ENCODE data around the gene RAVER1. TPM values are rescaled to one million over a fixed set of nuclear protein-coding genes. Genes with fewer than 3 reads are reported as not detected.

Gene RAVER1
- total RNA-seq, 4 donors from 2014 or later, result 23.7 to 42.2 (median 30.2) TPM

- Histone ChIP-seq H3K4me3 (no peak overlapping the region), H3K36me3 (peaks cover 0 to 5% (median 1%) of the 10 kb centered on the region in 4 donors), H3K4me1 (peaks cover 0 to under 1% (median 0%) of the 10 kb centered on the region in 4 donors), H3K27me3 (no peaks in the 10 kb centered on the region), H3K27ac (replicated peaks in 1 of 4) (no peak overlapping the region), H3K9me3 (no peaks in the 10 kb centered on the region)
- WGBS, result 80% methylated on average over 10 of the region's 10 CpGs
- TF ChIP-seq, protein P1, sequence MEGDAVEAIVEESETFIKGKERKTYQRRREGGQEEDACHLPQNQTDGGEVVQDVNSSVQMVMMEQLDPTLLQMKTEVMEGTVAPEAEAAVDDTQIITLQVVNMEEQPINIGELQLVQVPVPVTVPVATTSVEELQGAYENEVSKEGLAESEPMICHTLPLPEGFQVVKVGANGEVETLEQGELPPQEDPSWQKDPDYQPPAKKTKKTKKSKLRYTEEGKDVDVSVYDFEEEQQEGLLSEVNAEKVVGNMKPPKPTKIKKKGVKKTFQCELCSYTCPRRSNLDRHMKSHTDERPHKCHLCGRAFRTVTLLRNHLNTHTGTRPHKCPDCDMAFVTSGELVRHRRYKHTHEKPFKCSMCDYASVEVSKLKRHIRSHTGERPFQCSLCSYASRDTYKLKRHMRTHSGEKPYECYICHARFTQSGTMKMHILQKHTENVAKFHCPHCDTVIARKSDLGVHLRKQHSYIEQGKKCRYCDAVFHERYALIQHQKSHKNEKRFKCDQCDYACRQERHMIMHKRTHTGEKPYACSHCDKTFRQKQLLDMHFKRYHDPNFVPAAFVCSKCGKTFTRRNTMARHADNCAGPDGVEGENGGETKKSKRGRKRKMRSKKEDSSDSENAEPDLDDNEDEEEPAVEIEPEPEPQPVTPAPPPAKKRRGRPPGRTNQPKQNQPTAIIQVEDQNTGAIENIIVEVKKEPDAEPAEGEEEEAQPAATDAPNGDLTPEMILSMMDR (IDR thresholded peaks at IDR 0.05), result no peak
- TF ChIP-seq POLR2AphosphoS5 (IDR thresholded peaks at IDR 0.05), result no peak
- TF ChIP-seq EP300 (IDR thresholded peaks at IDR 0.05), result no peak
- no peak for TF ChIP-seq POLR2A (IDR thresholded peaks at IDR 0.05; ENCODE audit: low read depth)
- intact Hi-C loops (cut with DNase I), result no loop called here
- DNase-seq (ENCODE audit: extremely low spot score), result no peak
Measured at GRCh38 chr19:10344780-10345179, 11.5 kb upstream of the RAVER1 start.

DNA sequence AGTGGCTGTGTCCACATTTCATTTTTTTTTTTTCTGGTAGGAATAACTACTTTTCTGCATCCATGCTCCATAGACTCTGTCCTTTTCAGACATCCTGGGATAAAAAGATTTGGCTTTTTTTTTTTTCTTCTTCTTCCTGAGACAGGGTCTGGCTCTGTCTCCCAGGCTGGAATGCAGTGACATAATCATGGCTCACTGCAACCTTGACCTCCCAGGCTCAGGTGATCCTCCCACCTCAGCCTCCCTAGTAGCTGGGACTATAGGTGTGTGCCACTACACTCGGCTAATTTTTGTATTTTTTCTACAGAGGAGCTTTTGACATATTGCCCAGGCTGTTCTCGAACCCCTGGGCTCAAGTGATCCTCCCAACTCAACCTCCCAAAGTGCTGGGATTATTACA lies 10.2 kb upstream of the RAVER1 start:
- Histone ChIP-seq H3K4me3 (no peak overlapping the region), H3K27ac (replicated peaks in 1 of 4) (no peak overlapping the region), H3K36me3 (no peaks in the 10 kb centered on the region), H3K27me3 (no peaks in the 10 kb centered on the region), H3K4me1 (peaks cover 0 to 5% (median 0%) of the 10 kb centered on the region in 4 donors), H3K9me3 (no peaks in the 10 kb centered on the region)
- intact Hi-C loops (cut with DNase I), result no loop called here
- TF ChIP-seq, protein P1 (IDR thresholded peaks at IDR 0.05), result no peak
- no peak for TF ChIP-seq EP300 (IDR thresholded peaks at IDR 0.05)
- TF ChIP-seq POLR2A (IDR thresholded peaks at IDR 0.05; ENCODE audit: low read depth), result no peak
- no peak for TF ChIP-seq POLR2AphosphoS5 (IDR thresholded peaks at IDR 0.05)
- DNase-seq (ENCODE audit: extremely low spot score), result no peak
- WGBS, result 73% methylated on average over 2 of the region's 2 CpGs

DNA sequence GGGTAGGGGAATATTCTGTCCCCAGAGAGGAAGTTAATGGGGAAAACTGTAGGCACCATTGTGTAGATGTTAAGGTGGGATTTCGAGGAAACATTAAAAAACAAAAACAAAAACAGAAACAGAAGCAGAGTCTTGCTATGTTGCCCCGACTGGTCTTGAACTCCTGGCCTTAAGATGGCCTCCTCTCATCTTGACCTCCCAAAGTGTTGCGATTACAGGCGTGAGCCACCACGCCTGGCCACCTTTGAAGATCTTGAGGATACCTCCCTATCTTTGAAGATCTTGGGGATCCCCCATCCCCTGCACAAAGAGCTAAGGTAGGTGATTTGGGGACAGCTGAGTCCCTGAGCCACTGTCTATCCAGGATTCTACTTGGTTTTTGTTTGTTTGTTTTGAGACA lies 6.6 kb upstream of the RAVER1 start:
- DNase-seq (ENCODE audit: extremely low spot score), result no peak
- Histone ChIP-seq H3K9me3 (no peaks in the 10 kb centered on the region), H3K36me3 (no peaks in the 10 kb centered on the region), H3K4me3 (no peak overlapping the region), H3K4me1 (peaks cover 3 to 13% (median 8%) of the 10 kb centered on the region in 4 donors), H3K27ac (replicated peaks in 1 of 4) (no peak overlapping the region), H3K27me3 (no peaks in the 10 kb centered on the region)
- intact Hi-C loops (cut with DNase I), result no loop called here
- TF ChIP-seq, protein P1 (IDR thresholded peaks at IDR 0.05), result no peak
- TF ChIP-seq EP300 (IDR thresholded peaks at IDR 0.05), result no peak
- no peak for TF ChIP-seq POLR2A (IDR thresholded peaks at IDR 0.05; ENCODE audit: low read depth)
- no peak for TF ChIP-seq POLR2AphosphoS5 (IDR thresholded peaks at IDR 0.05)
- WGBS, result 87% methylated on average over 5 of the region's 5 CpGs

DNA sequence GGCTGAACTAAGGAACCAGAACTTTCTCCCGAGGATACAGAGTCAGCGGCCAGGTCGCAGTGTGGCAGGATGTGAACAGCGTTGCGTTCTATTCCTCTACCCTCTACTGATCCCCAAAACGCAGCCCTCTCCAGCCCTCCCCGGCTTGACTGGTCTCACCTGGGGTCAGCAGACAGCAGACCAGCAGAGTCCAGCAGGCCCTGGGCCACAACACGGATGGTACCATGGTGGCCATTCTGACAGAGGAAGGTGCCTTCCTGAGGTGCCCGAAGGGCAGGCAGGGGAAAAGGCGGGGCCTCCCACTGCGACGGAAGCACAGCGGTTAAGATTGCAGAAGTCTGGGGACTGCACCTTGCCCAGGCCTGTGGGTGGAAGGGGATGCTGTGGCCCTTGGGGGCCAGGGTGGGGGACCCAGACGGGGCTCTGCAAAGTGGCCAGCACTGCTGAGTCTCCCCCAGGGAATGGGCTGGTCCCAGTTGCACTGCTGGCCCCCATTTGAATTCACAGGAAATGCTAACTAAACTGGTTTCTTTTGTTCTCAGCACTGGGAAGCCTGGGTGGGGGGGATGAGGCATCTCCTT lies 6.1 kb upstream of the RAVER1 start, which contains the start of gene ICAM3:
Gene ICAM3, minus strand, starts transcription at position 245 of the 581 bp plus-strand sequence. Its CDS starts 10 bp downstream, at position 235.
- H3K4me1 ChIP-seq, result peaks cover 6 to 17% (median 10%) of the 10 kb centered on the region in 4 donors
- DNase-seq (ENCODE audit: extremely low spot score), result no peak
- no peak within 1 kb of the TSS for H3K27ac ChIP-seq (replicated peaks in 1 of 4)
- TF ChIP-seq EP300 (IDR thresholded peaks at IDR 0.05) (no peak), POLR2AphosphoS5 (IDR thresholded peaks at IDR 0.05) (no peak), POLR2A (IDR thresholded peaks at IDR 0.05; ENCODE audit: low read depth) (no peak)
- TF ChIP-seq, protein P1 (IDR thresholded peaks at IDR 0.05), result no peak
- peak within 1 kb of the TSS in 2 of 4 donors; percentile 9 to 36 for H3K4me3 ChIP-seq
- no peaks in the 10 kb centered on the region for H3K36me3 ChIP-seq
- intact Hi-C loops (cut with DNase I), result no loop called here
- 43% methylated on average over 12 of the region's 14 CpGs for WGBS
- H3K9me3 ChIP-seq, result no peaks in the 10 kb centered on the region
- no peaks in the 10 kb centered on the region for H3K27me3 ChIP-seq
